ENCODE measurements around the gene SUCLG2.

Gene SUCLG2

DNA sequence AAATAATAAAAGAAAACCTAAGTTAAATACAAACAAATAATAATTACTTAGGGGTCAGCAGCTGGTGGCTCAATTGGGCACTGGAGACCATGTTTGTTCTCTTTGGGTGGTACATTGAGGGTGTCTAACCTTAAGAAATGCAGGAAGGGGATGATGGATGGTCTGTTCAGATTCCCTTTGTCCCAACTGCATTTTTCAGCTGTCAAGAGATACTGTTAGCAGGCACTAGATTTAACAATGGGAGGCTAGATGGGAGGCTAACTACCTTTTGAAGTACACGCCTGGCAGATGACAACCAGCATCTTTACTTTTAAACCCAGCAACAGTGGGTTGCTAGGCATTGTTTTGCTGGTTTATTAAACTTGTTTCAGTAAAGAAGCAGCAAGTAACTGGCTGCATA lies 222.5 kb downstream of the SUCLG2 start:
- Histone ChIP-seq H3K9me3 (ENCODE audit: control insufficient read depth, insufficient read depth, low read depth, low read length) (no peaks in the 10 kb centered on the region), H3K36me3 (ENCODE audit: control insufficient read depth in 2 of 2, insufficient read depth in 1 of 2, low read length in 2 of 2) (no peaks in the 10 kb centered on the region), H3K27ac (ENCODE audit: extremely low read depth, low read depth, low read length) (no peak overlapping the region), H3K4me1 (ENCODE audit: control insufficient read depth, insufficient read depth, low read length) (no peaks in the 10 kb centered on the region), H3K4me3 (ENCODE audit: low read depth, low read length) (no peak overlapping the region)
- TF ChIP-seq YY1 (tag by site-specific recombination; IDR thresholded peaks at IDR 0.05) (no peak), KLF16 (tag by site-specific recombination; IDR thresholded peaks at IDR 0.05) (no peak), SCRT2 (tag by site-specific recombination; IDR thresholded peaks at IDR 0.05) (no peak), KLF9 (tag by site-specific recombination; IDR thresholded peaks at IDR 0.05; ENCODE audit: low read depth) (no peak), ZNF530 (tag by site-specific recombination; IDR thresholded peaks at IDR 0.05; ENCODE audit: low read depth) (no peak), ZNF571 (tag by site-specific recombination; IDR thresholded peaks at IDR 0.05) (no peak), ZNF621 (tag by site-specific recombination; IDR thresholded peaks at IDR 0.05) (no peak), ZNF555 (tag by site-specific recombination; conservative IDR thresholded peaks at IDR 0.05) (no peak), TRIM28 (IDR thresholded peaks at IDR 0.05; ENCODE audit: borderline replicate concordance, low read length) (no peak), ZNF37A (tag by site-specific recombination; IDR thresholded peaks at IDR 0.05) (no peak), ZIC2 (tag by site-specific recombination; IDR thresholded peaks at IDR 0.05) (no peak), ZNF701 (tag by site-specific recombination; IDR thresholded peaks at IDR 0.05) (no peak), ZBTB17 (tag by site-specific recombination; IDR thresholded peaks at IDR 0.05) (no peak), ZNF391 (tag by site-specific recombination; IDR thresholded peaks at IDR 0.05; ENCODE audit: borderline replicate concordance, low read depth) (no peak), ZSCAN30 (tag by site-specific recombination; IDR thresholded peaks at IDR 0.05) (no peak)
- TF ChIP-seq, protein P1, sequence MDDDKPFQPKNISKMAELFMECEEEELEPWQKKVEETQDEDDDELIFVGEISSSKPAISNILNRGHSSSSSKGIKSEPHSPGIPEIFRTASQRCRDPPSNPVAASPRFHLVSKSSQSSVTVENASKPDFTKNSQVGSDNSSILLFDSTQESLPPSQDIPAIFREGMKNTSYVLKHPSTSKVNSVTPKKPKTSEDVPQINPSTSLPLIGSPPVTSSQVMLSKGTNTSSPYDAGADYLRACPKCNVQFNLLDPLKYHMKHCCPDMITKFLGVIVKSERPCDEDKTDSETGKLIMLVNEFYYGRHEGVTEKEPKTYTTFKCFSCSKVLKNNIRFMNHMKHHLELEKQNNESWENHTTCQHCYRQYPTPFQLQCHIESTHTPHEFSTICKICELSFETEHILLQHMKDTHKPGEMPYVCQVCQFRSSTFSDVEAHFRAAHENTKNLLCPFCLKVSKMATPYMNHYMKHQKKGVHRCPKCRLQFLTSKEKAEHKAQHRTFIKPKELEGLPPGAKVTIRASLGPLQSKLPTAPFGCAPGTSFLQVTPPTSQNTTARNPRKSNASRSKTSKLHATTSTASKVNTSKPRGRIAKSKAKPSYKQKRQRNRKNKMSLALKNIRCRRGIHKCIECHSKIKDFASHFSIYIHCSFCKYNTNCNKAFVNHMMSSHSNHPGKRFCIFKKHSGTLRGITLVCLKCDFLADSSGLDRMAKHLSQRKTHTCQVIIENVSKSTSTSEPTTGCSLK (tag by site-specific recombination; IDR thresholded peaks at IDR 0.05) = no peak
- TF ChIP-seq, protein P2, sequence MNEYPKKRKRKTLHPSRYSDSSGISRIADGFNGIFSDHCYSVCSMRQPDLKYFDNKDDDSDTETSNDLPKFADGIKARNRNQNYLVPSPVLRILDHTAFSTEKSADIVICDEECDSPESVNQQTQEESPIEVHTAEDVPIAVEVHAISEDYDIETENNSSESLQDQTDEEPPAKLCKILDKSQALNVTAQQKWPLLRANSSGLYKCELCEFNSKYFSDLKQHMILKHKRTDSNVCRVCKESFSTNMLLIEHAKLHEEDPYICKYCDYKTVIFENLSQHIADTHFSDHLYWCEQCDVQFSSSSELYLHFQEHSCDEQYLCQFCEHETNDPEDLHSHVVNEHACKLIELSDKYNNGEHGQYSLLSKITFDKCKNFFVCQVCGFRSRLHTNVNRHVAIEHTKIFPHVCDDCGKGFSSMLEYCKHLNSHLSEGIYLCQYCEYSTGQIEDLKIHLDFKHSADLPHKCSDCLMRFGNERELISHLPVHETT (tag by site-specific recombination; IDR thresholded peaks at IDR 0.05) = no peak
- TF ChIP-seq, protein P3, sequence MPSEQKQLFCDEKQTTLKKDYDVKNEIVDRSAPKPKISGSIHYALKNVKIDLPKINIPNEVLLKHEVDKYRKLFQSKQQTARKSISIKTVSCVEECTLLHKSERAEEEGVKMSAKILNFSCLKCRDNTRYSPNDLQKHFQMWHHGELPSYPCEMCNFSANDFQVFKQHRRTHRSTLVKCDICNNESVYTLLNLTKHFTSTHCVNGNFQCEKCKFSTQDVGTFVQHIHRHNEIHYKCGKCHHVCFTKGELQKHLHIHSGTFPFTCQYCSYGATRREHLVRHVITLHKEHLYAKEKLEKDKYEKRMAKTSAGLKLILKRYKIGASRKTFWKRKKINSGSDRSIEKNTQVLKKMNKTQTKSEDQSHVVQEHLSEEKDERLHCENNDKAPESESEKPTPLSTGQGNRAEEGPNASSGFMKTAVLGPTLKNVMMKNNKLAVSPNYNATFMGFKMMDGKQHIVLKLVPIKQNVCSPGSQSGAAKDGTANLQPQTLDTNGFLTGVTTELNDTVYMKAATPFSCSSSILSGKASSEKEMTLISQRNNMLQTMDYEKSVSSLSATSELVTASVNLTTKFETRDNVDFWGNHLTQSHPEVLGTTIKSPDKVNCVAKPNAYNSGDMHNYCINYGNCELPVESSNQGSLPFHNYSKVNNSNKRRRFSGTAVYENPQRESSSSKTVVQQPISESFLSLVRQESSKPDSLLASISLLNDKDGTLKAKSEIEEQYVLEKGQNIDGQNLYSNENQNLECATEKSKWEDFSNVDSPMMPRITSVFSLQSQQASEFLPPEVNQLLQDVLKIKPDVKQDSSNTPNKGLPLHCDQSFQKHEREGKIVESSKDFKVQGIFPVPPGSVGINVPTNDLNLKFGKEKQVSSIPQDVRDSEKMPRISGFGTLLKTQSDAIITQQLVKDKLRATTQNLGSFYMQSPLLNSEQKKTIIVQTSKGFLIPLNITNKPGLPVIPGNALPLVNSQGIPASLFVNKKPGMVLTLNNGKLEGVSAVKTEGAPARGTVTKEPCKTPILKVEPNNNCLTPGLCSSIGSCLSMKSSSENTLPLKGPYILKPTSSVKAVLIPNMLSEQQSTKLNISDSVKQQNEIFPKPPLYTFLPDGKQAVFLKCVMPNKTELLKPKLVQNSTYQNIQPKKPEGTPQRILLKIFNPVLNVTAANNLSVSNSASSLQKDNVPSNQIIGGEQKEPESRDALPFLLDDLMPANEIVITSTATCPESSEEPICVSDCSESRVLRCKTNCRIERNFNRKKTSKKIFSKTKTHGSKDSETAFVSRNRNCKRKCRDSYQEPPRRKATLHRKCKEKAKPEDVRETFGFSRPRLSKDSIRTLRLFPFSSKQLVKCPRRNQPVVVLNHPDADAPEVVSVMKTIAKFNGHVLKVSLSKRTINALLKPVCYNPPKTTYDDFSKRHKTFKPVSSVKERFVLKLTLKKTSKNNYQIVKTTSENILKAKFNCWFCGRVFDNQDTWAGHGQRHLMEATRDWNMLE (tag by site-specific recombination; conservative IDR thresholded peaks at IDR 0.05; ENCODE audit: low read depth) = no peak
- TF ChIP-seq, protein P4, sequence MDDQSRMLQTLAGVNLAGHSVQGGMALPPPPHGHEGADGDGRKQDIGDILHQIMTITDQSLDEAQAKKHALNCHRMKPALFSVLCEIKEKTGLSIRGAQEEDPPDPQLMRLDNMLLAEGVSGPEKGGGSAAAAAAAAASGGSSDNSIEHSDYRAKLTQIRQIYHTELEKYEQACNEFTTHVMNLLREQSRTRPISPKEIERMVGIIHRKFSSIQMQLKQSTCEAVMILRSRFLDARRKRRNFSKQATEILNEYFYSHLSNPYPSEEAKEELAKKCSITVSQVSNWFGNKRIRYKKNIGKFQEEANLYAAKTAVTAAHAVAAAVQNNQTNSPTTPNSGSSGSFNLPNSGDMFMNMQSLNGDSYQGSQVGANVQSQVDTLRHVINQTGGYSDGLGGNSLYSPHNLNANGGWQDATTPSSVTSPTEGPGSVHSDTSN (CRISPR knock-in tag; IDR thresholded peaks at IDR 0.05) = no peak
- TF ChIP-seq, protein P5, sequence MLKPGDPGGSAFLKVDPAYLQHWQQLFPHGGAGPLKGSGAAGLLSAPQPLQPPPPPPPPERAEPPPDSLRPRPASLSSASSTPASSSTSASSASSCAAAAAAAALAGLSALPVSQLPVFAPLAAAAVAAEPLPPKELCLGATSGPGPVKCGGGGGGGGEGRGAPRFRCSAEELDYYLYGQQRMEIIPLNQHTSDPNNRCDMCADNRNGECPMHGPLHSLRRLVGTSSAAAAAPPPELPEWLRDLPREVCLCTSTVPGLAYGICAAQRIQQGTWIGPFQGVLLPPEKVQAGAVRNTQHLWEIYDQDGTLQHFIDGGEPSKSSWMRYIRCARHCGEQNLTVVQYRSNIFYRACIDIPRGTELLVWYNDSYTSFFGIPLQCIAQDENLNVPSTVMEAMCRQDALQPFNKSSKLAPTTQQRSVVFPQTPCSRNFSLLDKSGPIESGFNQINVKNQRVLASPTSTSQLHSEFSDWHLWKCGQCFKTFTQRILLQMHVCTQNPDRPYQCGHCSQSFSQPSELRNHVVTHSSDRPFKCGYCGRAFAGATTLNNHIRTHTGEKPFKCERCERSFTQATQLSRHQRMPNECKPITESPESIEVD (tag by site-specific recombination; IDR thresholded peaks at IDR 0.05) = no peak
- CTCF ChIA-PET = no interaction called here
- POLR2A ChIA-PET = no interaction called here
